Mucosa of gallbladder (tissue), 1 donor: ENCODE data around the gene MRPL30. TPM values are rescaled to one million over a fixed set of nuclear protein-coding genes. Genes with fewer than 3 reads are reported as not detected.
"Not testable (repeated sequence)": the region's sequence is repeated elsewhere in the genome, so short reads cannot be mapped to it uniquely, and the experiment has no call there.

Experiments
- DNase-seq: peaks from one replicate; pipeline ENCODE4 v3.0.0-alpha.2; 2020; ENCODE audit warnings: low spot score
- total RNA-seq: library from RNA; stranded (reverse); gene quantifications from one replicate; pipeline ENCODE4 v1.2.1, GENCODE V29; 2021
- donor health status: DM: no; HTN: no; CAD: no.

MRPL30 gene
- total RNA-seq, 1 donor from 2014 or later = 19.7 TPM

GRCh38 chr2:99184811-99185210, 3.8 kb downstream of the MRPL30 start:
- no peak for DNase-seq

GRCh38 chr2:99187011-99187410, 6.0 kb downstream of the MRPL30 start:
- no peak for DNase-seq

GRCh38 chr2:99188357-99188756, 7.4 kb downstream of the MRPL30 start:
- DNase-seq = no peak

- DNase-seq = no peak
Observed at GRCh38 chr2:99190548-99190947, 9.6 kb downstream of the MRPL30 start.

GRCh38 chr2:99192364-99192763, 11.4 kb downstream of the MRPL30 start:
- not testable (repeated sequence) for DNase-seq

GRCh38 chr2:99198103-99198841, 17.3 kb downstream of the MRPL30 start:
- DNase-seq = no peak

- DNase-seq = no peak
Observed at GRCh38 chr2:99200076-99200800, 19.3 kb downstream of the MRPL30 start.

GRCh38 chr2:99201959-99202678, 21.1 kb downstream of the MRPL30 start:
- DNase-seq = no peak

- no peak for DNase-seq
Observed at GRCh38 chr2:99205491-99205890, 24.5 kb downstream of the MRPL30 start.

- no peak for DNase-seq
Observed at GRCh38 chr2:99216096-99216495, 35.1 kb downstream of the MRPL30 start.

GRCh38 chr2:99217929-99218501, 37.0 kb downstream of the MRPL30 start:
- no peak for DNase-seq

GRCh38 chr2:99233177-99233576, 52.2 kb downstream of the MRPL30 start:
- not testable (repeated sequence) for DNase-seq

- no peak for DNase-seq
Observed at GRCh38 chr2:99238599-99238998, 57.6 kb downstream of the MRPL30 start.

GRCh38 chr2:99240431-99240830, 59.4 kb downstream of the MRPL30 start:
- DNase-seq = no peak

GRCh38 chr2:99242151-99242550, 61.2 kb downstream of the MRPL30 start:
- DNase-seq = no peak

Other genes with a start within 250 kb of the MRPL30 start
- 18.4 TPM for gene CRACDL, start 245.0 kb upstream of the MRPL30 start, total RNA-seq
- gene C2orf15, start 39.5 kb upstream of the MRPL30 start, total RNA-seq = 5.8 TPM
- gene TSGA10, start 26.2 kb upstream of the MRPL30 start, total RNA-seq = 9.3 TPM
- 6.5 TPM for gene LIPT1, start 26.2 kb upstream of the MRPL30 start, total RNA-seq
- 21.5 TPM for gene MITD1, start 126 bp upstream of the MRPL30 start, total RNA-seq
- not detected for gene LYG2, start 74.5 kb downstream of the MRPL30 start, total RNA-seq
- gene LYG1, start 120.0 kb downstream of the MRPL30 start, total RNA-seq = 1.6 TPM
- gene TXNDC9, start 155.1 kb downstream of the MRPL30 start, total RNA-seq = 20.2 TPM
- 24.5 TPM for gene EIF5B, start 156.2 kb downstream of the MRPL30 start, total RNA-seq